AG04450 (cell line): Measurements from ENCODE around the gene INTS4. TPM values are rescaled to one million over a fixed set of nuclear protein-coding genes. Genes with fewer than 3 reads are reported as not detected.
"Not testable (repeated sequence)": the region's sequence is repeated elsewhere in the genome, so short reads cannot be mapped to it uniquely, and the experiment has no call there.

Experiments
- CTCF ChIA-PET: fragments of 300-600, 350-600 bp; formaldehyde crosslinking; extraction: SDS; loops from one replicate; lab custom pipeline; 2022; ENCODE audit warnings: antibody characterized with exemption, inconsistent platforms; lab: Charles Lee
- POLR2A ChIA-PET: fragments of 350-600 bp; formaldehyde crosslinking; extraction: SDS; loops from one replicate; lab custom pipeline; 2021; ENCODE audit warnings: antibody characterized with exemption, inconsistent platforms; lab: Yijun Ruan, JAX
- DNase-seq: peaks from one replicate; pipeline ENCODE4 v3.0.0-alpha.2; 2011; ENCODE audit warnings: low read depth, low spot score
- H3K27ac ChIP-seq: one replicate; pipeline ENCODE4 v1.5.1; 2012; ENCODE audit warnings: low read depth, low read length, control low read depth
- H3K27me3 ChIP-seq: one replicate; pipeline ENCODE4 v1.6.0; 2012; ENCODE audit warnings: low read length; ENCODE audit not compliant: control insufficient read depth, insufficient read depth
- H3K4me3 ChIP-seq: 2 replicates; pipeline ENCODE4 v1.5.1; 2011; ENCODE audit warnings: mild to moderate bottlenecking, low read depth, low read length, control low read depth
- H3K9me3 ChIP-seq: 2 replicates; pipeline ENCODE4 v1.5.1; 2012; ENCODE audit warnings: low read length; ENCODE audit not compliant: control insufficient read depth, insufficient read depth
- polyA plus RNA-seq: library from polyadenylated mRNA; depleted of rRNA; stranded (reverse); fragments of >200 nt; gene quantifications from 2 replicates; pipeline ENCODE4 v1.2.3, GENCODE V29; 2011
- TF ChIP-seq, protein P1 (sequence below): IDR thresholded peaks from 2 replicates; pipeline ENCODE4 v1.5.1; 2011; ENCODE audit warnings: low read depth, low read length, control low read depth, inconsistent platforms

The INTS4 gene
- polyA plus RNA-seq, 1 experiment = 28.4 TPM

DNA sequence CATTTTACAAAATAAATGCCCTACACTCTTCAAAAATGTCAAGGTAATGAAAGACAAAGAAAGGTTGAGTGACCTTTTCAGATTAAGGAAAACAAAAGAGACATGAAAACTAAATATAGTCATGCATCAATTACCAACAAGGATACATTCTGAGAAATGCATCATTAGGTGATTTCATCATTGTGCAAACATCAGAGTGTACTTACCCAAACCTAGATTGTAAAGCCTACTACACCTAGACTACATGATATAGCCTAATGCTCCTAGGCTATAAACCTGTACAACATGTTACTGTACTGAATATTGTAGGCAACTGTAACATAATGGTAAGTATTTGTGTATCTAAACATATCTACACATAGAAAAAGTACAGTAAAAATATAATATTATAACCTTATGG lies 26.7 kb downstream of the INTS4 start:
- no peak overlapping the region for H3K27ac ChIP-seq
- no peaks in the 10 kb centered on the region for H3K9me3 ChIP-seq
- ChIA-PET CTCF (no interaction called here), POLR2A (no interaction called here)
- TF ChIP-seq, protein P1, sequence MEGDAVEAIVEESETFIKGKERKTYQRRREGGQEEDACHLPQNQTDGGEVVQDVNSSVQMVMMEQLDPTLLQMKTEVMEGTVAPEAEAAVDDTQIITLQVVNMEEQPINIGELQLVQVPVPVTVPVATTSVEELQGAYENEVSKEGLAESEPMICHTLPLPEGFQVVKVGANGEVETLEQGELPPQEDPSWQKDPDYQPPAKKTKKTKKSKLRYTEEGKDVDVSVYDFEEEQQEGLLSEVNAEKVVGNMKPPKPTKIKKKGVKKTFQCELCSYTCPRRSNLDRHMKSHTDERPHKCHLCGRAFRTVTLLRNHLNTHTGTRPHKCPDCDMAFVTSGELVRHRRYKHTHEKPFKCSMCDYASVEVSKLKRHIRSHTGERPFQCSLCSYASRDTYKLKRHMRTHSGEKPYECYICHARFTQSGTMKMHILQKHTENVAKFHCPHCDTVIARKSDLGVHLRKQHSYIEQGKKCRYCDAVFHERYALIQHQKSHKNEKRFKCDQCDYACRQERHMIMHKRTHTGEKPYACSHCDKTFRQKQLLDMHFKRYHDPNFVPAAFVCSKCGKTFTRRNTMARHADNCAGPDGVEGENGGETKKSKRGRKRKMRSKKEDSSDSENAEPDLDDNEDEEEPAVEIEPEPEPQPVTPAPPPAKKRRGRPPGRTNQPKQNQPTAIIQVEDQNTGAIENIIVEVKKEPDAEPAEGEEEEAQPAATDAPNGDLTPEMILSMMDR = no peak
- no peaks in the 10 kb centered on the region for H3K27me3 ChIP-seq
- DNase-seq = no peak
- H3K4me3 ChIP-seq = no peak overlapping the region

DNA sequence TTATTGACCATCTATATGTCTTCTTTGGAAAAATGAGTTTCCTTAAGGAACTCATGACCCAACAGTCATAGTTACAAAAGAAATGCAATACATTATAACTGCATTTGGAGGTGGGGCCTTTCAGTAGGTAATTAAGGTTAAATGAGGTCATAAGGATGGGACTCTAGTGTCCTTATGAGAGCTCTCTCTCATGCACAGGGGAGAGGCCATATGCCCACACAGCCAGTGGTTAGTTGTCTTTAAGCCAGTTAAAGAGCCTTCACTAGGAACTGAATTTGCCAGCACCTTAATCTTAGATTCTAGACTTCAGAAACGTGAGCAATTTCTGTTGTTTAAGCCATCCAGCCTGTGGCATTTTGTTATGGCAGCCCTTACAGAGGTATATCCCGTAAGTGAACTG lies 27.3 kb downstream of the INTS4 start:
- Histone ChIP-seq H3K27me3 (no peaks in the 10 kb centered on the region), H3K4me3 (no peak overlapping the region), H3K27ac (no peak overlapping the region), H3K9me3 (no peaks in the 10 kb centered on the region)
- ChIA-PET POLR2A (no interaction called here), CTCF (no interaction called here)
- TF ChIP-seq, protein P1 = no peak
- DNase-seq = no peak

DNA sequence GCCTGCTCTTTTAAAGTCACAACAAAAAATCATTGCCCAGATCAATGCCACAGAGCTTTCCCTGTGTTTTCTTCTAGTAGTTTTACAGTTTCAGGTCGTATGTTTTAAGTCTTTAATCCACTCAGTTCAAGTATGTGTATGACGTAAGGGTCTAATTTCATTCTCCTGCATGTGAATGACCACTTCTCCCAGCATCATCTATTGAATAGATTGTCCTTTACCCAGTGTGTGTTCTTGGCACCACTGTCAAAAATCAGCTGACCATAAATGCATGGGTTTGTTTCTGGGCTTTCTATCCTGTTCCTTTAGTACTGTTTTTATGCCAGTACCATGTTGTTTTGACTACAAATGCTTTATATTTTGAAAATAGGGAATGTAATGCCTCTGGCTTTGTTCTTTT lies 28.1 kb downstream of the INTS4 start:
- ChIA-PET POLR2A (interaction anchor here (0.5 kb wide), 1 partner anchor 24 kb away, joined by 5 read pairs; no protein-coding TSS in a partner anchor), CTCF (no interaction called here)
- no peak overlapping the region for H3K27ac ChIP-seq
- no peak overlapping the region for H3K4me3 ChIP-seq
- TF ChIP-seq, protein P1 = no peak
- no peak for DNase-seq
- no peaks in the 10 kb centered on the region for H3K9me3 ChIP-seq
- no peaks in the 10 kb centered on the region for H3K27me3 ChIP-seq

DNA sequence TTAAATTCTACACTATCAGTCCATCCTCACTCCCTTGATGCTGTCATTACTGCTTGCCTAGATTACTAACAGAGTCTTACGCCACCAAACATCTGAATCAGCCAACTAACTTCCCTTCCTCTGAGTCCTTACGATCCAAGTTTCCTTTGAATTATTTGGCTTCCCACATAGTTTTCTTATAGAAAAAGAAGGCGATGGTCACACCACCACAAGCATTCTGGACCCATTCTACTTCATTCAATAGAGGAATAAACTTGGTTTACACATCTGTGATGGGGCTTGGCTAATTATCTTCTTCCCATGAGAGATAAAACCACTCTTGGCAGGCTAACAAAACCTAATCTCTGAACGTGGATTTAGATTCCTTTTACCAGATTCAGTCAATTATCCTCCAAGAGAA lies 35.0 kb downstream of the INTS4 start:
- H3K9me3 ChIP-seq = no peaks in the 10 kb centered on the region
- TF ChIP-seq, protein P1 = no peak
- CTCF ChIA-PET = no interaction called here
- DNase-seq = no peak
- no peak overlapping the region for H3K27ac ChIP-seq
- no peak overlapping the region for H3K4me3 ChIP-seq
- no peaks in the 10 kb centered on the region for H3K27me3 ChIP-seq
- POLR2A ChIA-PET = no interaction called here

DNA sequence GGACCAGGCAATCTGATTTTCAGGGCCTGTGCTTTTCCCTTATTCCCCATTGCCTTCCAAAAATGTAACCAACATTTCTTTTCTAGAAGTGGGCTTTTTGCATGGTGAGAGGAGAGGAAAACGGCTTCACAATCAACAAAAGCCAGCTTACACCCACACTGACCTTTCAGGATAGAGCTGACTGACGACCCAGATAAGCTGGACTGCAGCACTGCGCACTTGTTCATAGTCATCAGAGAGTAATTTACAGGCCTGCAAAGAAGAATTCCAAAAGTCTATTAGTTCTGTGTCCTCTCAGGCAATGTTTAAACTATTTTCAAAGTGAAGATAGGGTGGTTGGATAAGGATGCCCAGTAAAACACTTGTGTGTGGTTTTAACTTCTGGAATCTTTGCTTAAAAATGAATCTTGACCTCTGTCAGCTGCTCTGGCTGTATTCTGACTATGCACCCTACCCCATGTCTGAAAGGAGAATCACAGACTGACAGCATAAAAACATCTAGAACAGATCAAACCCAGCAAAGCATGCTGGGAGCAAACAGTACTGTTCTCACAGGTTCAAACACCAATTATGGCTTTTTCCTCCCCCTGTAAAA lies 35.8 kb downstream of the INTS4 start:
- H3K9me3 ChIP-seq, H3K27ac ChIP-seq, DNase-seq, H3K27me3 ChIP-seq, H3K4me3 ChIP-seq, POLR2A ChIA-PET, CTCF ChIA-PET: not testable (repeated sequence)

DNA sequence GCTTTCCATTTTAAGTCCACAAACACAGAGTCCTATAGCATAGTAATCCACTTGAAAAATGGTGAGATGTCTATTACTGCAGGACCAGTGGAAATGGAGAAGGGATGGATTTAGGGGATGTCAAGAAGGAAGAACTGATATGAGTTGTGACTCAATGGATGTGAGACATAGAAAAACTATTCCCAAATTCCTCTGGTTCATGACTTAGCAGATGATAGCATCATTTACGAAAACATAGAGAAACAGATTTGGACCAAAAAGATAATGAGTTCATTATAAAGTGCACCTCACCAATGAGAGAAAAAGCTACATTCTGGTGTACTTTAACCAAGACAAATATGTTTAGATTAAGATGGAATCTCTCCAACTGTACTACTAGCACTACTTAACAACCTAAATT lies 51.2 kb downstream of the INTS4 start:
- H3K27ac ChIP-seq, H3K4me3 ChIP-seq, DNase-seq, H3K9me3 ChIP-seq, POLR2A ChIA-PET, H3K27me3 ChIP-seq, CTCF ChIA-PET: not testable (repeated sequence)

DNA sequence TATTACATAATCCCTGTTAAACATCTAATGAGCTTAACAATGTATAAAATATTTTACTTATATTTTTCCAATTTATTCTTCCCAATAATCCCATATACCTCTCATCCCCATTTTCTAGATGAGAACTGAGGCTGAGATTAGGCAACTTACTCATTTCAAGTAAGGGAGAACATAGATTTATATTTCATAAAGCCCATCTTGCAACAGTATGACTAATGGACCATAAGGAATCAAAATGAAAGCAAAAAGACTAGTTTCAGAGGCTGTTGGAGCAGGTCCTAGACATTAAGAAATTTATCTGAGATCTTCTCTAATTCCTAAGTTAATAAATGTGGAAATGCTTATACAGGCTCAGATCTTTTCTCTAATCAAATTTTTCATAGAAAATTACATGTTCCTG lies 52.0 kb downstream of the INTS4 start:
- H3K9me3 ChIP-seq, H3K27me3 ChIP-seq, POLR2A ChIA-PET, DNase-seq, CTCF ChIA-PET, H3K27ac ChIP-seq, H3K4me3 ChIP-seq: not testable (repeated sequence)

DNA sequence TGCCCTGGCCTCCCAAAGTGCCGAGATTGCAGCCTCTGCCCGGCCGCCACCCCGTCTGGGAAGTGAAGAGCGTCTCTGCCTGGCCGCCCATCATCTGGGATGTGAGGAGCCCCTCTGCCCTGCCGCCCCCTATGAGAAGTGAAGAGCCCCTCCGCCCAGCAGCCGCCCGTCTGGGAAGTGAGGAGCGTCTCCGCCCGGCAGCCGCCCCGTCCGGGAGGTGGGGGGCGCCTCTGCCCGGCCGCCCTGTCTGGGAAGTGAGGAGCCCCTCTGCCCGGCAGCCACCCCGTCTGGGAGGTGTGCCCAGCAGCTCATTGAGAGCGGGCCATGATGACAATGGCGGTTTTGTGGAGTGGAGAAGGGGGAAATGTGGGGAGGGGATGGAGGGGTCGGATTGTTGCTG lies 60.9 kb downstream of the INTS4 start:
- H3K27me3 ChIP-seq, DNase-seq, POLR2A ChIA-PET, CTCF ChIA-PET, H3K27ac ChIP-seq, H3K9me3 ChIP-seq, H3K4me3 ChIP-seq: not testable (repeated sequence)
